ENCODE measurements around the gene BTBD19. TPM values are rescaled to one million over a fixed set of nuclear protein-coding genes. Genes with fewer than 3 reads are reported as not detected.
A peak's percentile ranks its signal among the peaks of the same experiment; 100 is the strongest.

BTBD19 gene
- total RNA-seq, 1 donor from 2014 or later: 43.7 TPM

DNA sequence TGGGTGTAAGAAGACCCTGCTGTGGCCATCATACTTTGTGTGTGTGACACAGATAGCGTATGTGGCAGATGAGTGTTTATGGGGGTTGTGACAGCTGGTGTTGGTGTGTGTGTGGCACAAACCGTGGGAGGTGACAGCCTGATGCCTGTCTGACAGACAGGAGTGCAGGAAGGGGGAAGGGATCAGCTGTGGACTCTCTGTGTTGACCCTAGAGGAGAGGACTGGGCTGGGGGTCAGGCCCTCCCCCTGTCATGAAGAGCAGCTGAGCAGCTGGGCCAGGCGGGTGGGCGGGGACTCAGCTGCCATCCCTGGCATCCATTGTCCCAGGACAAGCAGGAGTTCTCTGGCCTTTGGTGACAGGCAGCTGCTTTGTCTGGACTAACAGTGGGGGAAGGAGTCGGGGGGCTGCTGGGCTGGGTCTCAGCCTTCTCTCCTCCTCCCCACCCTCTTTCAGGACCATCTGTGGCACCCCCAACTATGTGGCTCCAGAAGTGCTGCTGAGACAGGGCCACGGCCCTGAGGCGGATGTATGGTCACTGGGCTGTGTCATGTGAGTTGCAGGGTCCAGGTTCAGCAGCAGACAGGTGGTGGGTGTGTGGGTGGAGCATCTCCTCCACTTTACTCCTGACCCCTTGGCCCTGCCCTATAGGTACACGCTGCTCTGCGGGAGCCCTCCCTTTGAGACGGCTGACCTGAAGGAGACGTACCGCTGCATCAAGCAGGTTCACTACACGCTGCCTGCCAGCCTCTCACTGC lies 5.8 kb upstream of the BTBD19 start:
- Mint-ChIP-seq H3K27me3 (ENCODE audit: low read depth) (peaks cover 3% of the 10 kb centered on the region), H3K4me1 (peaks cover 24% of the 10 kb centered on the region), H3K27ac (peak overlapping the region; percentile 11), H3K36me3 (peaks cover 14% of the 10 kb centered on the region), H3K4me3 (peak overlapping the region; percentile 76), H3K9me3 (no peaks in the 10 kb centered on the region)
- TF ChIP-seq, protein P1, sequence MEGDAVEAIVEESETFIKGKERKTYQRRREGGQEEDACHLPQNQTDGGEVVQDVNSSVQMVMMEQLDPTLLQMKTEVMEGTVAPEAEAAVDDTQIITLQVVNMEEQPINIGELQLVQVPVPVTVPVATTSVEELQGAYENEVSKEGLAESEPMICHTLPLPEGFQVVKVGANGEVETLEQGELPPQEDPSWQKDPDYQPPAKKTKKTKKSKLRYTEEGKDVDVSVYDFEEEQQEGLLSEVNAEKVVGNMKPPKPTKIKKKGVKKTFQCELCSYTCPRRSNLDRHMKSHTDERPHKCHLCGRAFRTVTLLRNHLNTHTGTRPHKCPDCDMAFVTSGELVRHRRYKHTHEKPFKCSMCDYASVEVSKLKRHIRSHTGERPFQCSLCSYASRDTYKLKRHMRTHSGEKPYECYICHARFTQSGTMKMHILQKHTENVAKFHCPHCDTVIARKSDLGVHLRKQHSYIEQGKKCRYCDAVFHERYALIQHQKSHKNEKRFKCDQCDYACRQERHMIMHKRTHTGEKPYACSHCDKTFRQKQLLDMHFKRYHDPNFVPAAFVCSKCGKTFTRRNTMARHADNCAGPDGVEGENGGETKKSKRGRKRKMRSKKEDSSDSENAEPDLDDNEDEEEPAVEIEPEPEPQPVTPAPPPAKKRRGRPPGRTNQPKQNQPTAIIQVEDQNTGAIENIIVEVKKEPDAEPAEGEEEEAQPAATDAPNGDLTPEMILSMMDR (IDR thresholded peaks at IDR 0.05; ENCODE audit: unreplicated experiment): no peak
- DNase-seq (ENCODE audit: low spot score in 2 of 2, unreplicated experiment in 2 of 2): no peak

DNA sequence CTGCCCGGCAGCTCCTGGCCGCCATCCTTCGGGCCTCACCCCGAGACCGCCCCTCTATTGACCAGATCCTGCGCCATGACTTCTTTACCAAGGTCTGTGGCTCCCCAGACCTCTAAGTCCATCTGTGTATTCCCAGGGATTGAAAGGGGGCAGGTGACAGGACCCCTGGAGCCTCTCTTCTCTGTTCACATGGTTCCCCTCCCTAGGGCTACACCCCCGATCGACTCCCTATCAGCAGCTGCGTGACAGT lies 5.3 kb upstream of the BTBD19 start:
- peaks cover 3% of the 10 kb centered on the region for H3K27me3 Mint-ChIP-seq (ENCODE audit: low read depth)
- peak overlapping the region; percentile 25 for H3K4me3 Mint-ChIP-seq
- H3K9me3 Mint-ChIP-seq: no peaks in the 10 kb centered on the region
- TF ChIP-seq, protein P1 (IDR thresholded peaks at IDR 0.05; ENCODE audit: unreplicated experiment): no peak
- peaks cover 14% of the 10 kb centered on the region for H3K36me3 Mint-ChIP-seq
- peaks cover 29% of the 10 kb centered on the region for H3K4me1 Mint-ChIP-seq
- DNase-seq (ENCODE audit: low spot score in 2 of 2, unreplicated experiment in 2 of 2): no peak
- H3K27ac Mint-ChIP-seq: no peak overlapping the region

DNA sequence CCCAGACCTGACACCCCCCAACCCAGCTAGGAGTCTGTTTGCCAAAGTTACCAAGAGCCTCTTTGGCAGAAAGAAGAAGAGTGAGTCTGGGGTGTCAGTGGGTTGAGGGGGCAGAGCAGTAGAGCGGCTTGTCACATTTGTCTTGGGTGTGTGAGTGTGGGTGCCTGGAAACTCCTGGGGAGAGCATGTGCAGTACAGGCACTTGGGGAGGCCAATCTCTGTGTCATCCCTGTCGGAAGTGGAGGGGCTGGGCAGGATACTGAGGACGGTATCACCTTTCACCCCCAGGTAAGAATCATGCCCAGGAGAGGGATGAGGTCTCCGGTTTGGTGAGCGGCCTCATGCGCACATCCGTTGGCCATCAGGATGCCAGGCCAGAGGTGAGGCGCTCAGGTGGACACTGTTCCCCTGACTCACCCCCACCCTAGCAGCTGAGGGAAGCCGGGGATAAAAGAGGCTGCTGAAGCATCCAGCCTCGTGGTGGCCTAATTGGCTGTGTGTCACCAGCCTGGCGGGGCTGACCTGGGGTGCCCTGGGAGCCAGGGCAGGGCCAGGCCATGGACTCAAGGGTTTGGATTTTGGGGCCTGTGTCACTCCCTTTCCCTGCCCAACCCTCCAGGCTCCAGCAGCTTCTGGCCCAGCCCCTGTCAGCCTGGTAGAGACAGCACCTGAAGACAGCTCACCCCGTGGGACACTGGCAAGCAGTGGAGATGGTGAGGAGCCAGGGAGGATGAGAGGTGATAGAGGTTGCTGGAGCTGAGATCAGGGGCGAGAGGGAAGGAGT lies 4.8 kb upstream of the BTBD19 start:
- no peak for DNase-seq (ENCODE audit: low spot score in 2 of 2, unreplicated experiment in 2 of 2)
- H3K9me3 Mint-ChIP-seq: no peaks in the 10 kb centered on the region
- H3K4me3 Mint-ChIP-seq: no peak overlapping the region
- no peak overlapping the region for H3K27ac Mint-ChIP-seq
- peaks cover 3% of the 10 kb centered on the region for H3K27me3 Mint-ChIP-seq (ENCODE audit: low read depth)
- TF ChIP-seq, protein P1 (IDR thresholded peaks at IDR 0.05; ENCODE audit: unreplicated experiment): no peak
- H3K4me1 Mint-ChIP-seq: peaks cover 34% of the 10 kb centered on the region
- peaks cover 14% of the 10 kb centered on the region for H3K36me3 Mint-ChIP-seq

DNA sequence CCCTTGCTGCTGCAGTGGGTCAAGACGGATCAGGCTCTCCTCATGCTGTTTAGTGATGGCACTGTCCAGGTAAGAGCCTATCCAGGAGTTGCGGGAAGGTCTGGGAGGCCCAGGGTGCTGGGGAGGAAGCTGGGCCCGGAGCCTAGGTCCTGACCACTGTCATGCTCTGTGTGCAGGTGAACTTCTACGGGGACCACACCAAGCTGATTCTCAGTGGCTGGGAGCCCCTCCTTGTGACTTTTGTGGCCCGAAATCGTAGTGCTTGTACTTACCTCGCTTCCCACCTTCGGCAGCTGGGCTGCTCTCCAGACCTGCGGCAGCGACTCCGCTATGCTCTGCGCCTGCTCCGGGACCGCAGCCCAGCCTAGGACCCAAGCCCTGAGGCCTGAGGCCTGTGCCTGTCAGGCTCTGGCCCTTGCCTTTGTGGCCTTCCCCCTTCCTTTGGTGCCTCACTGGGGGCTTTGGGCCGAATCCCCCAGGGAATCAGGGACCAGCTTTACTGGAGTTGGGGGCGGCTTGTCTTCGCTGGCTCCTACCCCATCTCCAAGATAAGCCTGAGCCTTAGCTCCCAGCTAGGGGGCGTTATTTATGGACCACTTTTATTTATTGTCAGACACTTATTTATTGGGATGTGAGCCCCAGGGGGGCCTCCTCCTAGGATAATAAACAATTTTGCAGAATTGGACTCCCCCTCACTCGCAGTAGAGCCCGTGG lies 2.9 kb upstream of the BTBD19 start:
- Mint-ChIP-seq H3K36me3 (peaks cover 14% of the 10 kb centered on the region), H3K27ac (no peak overlapping the region), H3K4me3 (no peak overlapping the region), H3K4me1 (peaks cover 42% of the 10 kb centered on the region), H3K27me3 (ENCODE audit: low read depth) (peaks cover 3% of the 10 kb centered on the region), H3K9me3 (no peaks in the 10 kb centered on the region)
- TF ChIP-seq, protein P1 (IDR thresholded peaks at IDR 0.05; ENCODE audit: unreplicated experiment): no peak
- DNase-seq (ENCODE audit: low spot score in 2 of 2, unreplicated experiment in 2 of 2): no peak

DNA sequence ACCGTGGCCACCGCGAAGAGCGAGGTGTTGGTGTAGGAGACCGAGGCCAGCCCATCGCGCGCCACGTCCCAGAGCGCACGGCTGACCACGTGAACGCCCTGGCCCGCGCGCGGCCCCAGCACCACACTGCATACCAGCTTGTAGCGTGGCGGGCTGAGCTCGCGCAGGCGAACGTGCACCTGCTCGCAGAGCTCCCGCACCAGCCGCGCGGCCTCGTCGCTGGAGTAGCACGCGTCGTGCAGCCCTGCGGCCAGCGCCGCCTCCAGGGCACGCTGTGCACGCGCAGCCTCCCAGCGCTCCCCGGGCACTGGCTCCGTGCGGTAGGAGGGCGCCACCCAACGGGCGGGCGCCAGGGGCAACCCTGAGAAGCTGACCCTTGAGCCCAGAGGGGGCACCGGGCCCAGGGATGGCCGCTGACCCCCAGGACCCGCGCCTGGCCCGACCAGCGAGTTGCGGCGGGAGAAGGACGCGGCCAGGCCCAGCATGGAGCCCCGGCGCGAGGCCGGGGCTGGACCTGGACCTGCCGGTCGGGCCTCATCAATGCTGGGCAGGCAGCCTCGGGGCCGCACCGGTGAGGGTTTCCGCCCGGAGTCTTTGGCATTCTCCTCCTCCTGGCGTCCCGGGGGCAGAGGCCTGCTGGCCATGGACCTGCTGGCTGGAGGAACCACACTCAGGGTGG lies 2.2 kb upstream of the BTBD19 start:
- peak overlapping the region; percentile 99 for H3K27ac Mint-ChIP-seq
- peaks cover 43% of the 10 kb centered on the region for H3K4me1 Mint-ChIP-seq
- no peak for DNase-seq (ENCODE audit: low spot score in 2 of 2, unreplicated experiment in 2 of 2)
- TF ChIP-seq, protein P1 (IDR thresholded peaks at IDR 0.05; ENCODE audit: unreplicated experiment): no peak
- no peaks in the 10 kb centered on the region for H3K27me3 Mint-ChIP-seq (ENCODE audit: low read depth)
- H3K36me3 Mint-ChIP-seq: peaks cover 14% of the 10 kb centered on the region
- no peak overlapping the region for H3K4me3 Mint-ChIP-seq
- H3K9me3 Mint-ChIP-seq: no peaks in the 10 kb centered on the region

Data from mesothelial cell of epicardium (in vitro differentiated cells).